Activated CD4-positive, CD25-positive, alpha-beta regulatory T cell treated with anti-CD3 and anti-CD28 coated beads, Interleukin-2, amount 50 U/mL, for 24 hours (primary cell): ENCODE results near the gene SLFN14.
"Not testable (repeated sequence)": the region's sequence is repeated elsewhere in the genome, so short reads cannot be mapped to it uniquely, and the experiment has no call there.

ENCODE experiments used
- ATAC-seq, 2 donors: fragments of 150-1000 bp; cut with Tn5 transposase; one replicate each; pipeline ENCODE4 v1.10.0; 2021; ENCODE audit warnings: mild to moderate bottlenecking in 1 of 2, moderate library complexity in 1 of 2

SLFN14 gene

GRCh38 chr17:35519906-35520442, 40.6 kb downstream of the SLFN14 start:
- ATAC-seq, result no peak

- ATAC-seq, result no peak
Observed at GRCh38 chr17:35519439-35519838, 41.2 kb downstream of the SLFN14 start.

GRCh38 chr17:35518431-35518830, 42.2 kb downstream of the SLFN14 start:
- ATAC-seq, result not testable (repeated sequence)

GRCh38 chr17:35515027-35515426, 45.6 kb downstream of the SLFN14 start:
- ATAC-seq, result no peak

GRCh38 chr17:35514564-35514963, 46.1 kb downstream of the SLFN14 start:
- no peak for ATAC-seq
